Left ventricle myocardium inferior (tissue), 1 donor: ENCODE measurements around the gene TRAF1. TPM values are rescaled to one million over a fixed set of nuclear protein-coding genes. Genes with fewer than 3 reads are reported as not detected.

Experiments used
- DNase-seq: peaks from one replicate; pipeline ENCODE4 v3.0.0-alpha.2; 2020
- H3K27ac ChIP-seq: fragments of 200-600 bp; replicated peaks from 2 replicates; pipeline ENCODE4 v1.8.0; 2021
- H3K27me3 ChIP-seq: fragments of 200-600 bp; 2 replicates; pipeline ENCODE4 v1.8.0; 2021; ENCODE audit warnings: low read depth
- H3K36me3 ChIP-seq: fragments of 200-600 bp; 2 replicates; pipeline ENCODE4 v1.8.0; 2021
- H3K4me1 ChIP-seq: fragments of 200-600 bp; 2 replicates; pipeline ENCODE4 v1.8.0; 2021
- H3K4me3 ChIP-seq: fragments of 200-600 bp; 2 replicates; pipeline ENCODE4 v1.8.0; 2021; ENCODE audit warnings: mild to moderate bottlenecking, moderate library complexity
- H3K9me3 ChIP-seq: fragments of 200-600 bp; replicated peaks from 2 replicates; pipeline ENCODE4 v1.8.0; 2021
- intact Hi-C: fragments of 100-400 bp; cut with micrococcal nuclease; formaldehyde crosslinking; loops from one replicate; pipeline ENCODE4 v1.11.0; 2022
- total RNA-seq: library from RNA; stranded (reverse); fragmentation: NEBNext Ultra II Directional; extraction: Animal tissue kit (Norgen Biotek cat#: 25700); gene quantifications from one replicate; pipeline ENCODE4 v1.2.1, GENCODE V29; 2021
- TF ChIP-seq, protein P1 (sequence below): fragments of 200-600 bp; IDR thresholded peaks from 2 replicates; pipeline ENCODE4 v1.8.0; 2021; ENCODE audit warnings: antibody characterized with exemption, mild to moderate bottlenecking, borderline replicate concordance
- donor health status: DM: no; HTN: yes; CAD: no; lungs with severe emphysema.

Gene TRAF1
- total RNA-seq, 1 donor from 2014 or later, result 2.6 TPM

DNA sequence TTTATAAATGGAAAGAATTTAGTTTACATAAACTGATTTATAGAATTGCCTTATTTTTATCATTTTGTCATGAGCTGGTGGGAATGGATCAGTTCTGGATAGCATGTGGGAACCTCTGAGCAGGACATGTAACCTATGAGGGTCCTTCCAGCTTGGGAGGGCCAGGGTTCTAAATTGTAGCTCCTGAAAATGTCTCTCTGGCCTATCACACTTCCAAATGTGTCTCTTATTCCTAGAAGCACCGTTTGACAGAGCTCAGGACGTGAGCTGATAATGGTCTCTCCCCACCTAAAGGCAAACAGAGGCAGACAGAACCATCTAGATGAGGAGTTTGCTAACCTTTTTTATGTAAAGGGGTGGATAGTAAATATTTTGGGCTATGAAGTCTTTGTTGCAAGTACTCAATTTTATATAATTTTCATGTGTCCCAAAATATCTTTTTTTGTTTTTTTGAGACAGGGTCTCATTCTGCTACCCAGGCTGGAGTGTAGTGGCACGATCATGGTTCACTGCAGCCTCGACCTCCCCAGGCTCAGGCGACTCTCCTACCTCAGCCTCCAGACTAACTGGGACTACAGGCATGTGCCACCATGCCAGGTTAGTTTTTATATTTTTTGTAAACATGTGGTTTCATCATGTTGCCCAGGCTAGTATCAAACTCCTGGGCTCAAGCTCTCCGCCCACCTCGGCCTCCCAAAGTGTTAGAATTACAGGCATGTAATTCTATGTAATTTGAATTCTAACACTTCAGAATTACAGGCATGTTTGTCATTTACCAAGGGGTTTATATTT is 4.0 kb downstream of the TRAF1 start:
- DNase-seq, result no peak
- H3K27ac ChIP-seq, result peak overlapping the region; percentile 80
- TF ChIP-seq, protein P1, sequence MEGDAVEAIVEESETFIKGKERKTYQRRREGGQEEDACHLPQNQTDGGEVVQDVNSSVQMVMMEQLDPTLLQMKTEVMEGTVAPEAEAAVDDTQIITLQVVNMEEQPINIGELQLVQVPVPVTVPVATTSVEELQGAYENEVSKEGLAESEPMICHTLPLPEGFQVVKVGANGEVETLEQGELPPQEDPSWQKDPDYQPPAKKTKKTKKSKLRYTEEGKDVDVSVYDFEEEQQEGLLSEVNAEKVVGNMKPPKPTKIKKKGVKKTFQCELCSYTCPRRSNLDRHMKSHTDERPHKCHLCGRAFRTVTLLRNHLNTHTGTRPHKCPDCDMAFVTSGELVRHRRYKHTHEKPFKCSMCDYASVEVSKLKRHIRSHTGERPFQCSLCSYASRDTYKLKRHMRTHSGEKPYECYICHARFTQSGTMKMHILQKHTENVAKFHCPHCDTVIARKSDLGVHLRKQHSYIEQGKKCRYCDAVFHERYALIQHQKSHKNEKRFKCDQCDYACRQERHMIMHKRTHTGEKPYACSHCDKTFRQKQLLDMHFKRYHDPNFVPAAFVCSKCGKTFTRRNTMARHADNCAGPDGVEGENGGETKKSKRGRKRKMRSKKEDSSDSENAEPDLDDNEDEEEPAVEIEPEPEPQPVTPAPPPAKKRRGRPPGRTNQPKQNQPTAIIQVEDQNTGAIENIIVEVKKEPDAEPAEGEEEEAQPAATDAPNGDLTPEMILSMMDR, result no peak
- H3K36me3 ChIP-seq, result no peaks in the 10 kb centered on the region
- H3K27me3 ChIP-seq, result no peaks in the 10 kb centered on the region
- H3K4me3 ChIP-seq, result no peak overlapping the region
- no peaks in the 10 kb centered on the region for H3K9me3 ChIP-seq
- peaks cover 40% of the 10 kb centered on the region for H3K4me1 ChIP-seq
- intact Hi-C loops, result loop anchor here (10.0 kb wide), 1 partner anchor 48 kb away; the partner anchor contains the start of gene PHF19

DNA sequence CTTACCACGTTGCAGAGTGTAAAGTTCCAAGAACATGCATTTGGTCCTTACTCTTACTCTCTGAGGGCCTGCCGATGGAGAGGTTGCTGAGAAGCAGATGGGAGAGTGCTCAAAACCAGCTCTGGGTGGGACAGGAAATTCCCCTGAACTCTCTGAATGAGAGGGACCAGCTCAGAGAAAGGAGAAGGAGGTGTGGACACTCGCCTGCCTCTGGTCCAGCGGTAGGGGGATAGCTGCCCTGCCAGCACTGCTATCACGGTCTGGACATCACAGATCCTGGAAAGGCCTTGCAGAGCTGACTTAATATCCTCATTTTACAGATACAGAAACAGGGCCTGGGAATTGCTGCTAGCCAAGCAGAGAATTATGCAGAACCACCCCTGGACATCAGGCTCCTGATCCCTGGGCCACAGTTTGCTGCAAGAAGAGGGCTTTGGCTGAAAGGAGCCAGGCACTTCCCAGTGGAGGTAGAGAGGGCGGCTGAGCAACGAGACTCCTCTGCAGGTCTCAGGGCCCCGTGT is 4.9 kb downstream of the TRAF1 start:
- peaks cover 44% of the 10 kb centered on the region for H3K4me1 ChIP-seq
- intact Hi-C loops, result loop anchor here (10.0 kb wide), 1 partner anchor 47 kb away; the partner anchor contains the start of gene PHF19
- no peaks in the 10 kb centered on the region for H3K36me3 ChIP-seq
- H3K27ac ChIP-seq, result peak overlapping the region; percentile 80
- TF ChIP-seq, protein P1, result no peak
- no peaks in the 10 kb centered on the region for H3K27me3 ChIP-seq
- no peaks in the 10 kb centered on the region for H3K9me3 ChIP-seq
- H3K4me3 ChIP-seq, result no peak overlapping the region
- DNase-seq, result no peak

DNA sequence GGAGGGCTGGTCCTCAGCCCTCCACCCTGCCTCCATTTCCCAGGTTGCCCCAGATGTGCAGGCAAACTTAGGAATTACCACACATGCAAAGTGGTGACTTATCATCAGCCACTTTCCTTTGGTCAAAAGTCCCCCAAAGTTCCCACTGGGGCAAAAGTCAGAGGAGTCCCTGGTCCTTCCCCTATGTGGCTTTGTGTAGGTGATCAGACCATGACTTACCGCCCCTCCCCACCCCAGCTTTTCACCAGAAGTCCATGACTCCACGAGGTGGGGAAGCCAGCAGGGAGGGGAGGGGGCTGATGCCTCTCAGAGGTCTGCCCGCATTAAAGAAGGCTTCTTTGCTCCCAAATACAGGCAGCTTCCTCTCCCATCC is 5.8 kb downstream of the TRAF1 start:
- no peak for DNase-seq
- Histone ChIP-seq H3K36me3 (no peaks in the 10 kb centered on the region), H3K27ac (peak overlapping the region; percentile 80), H3K4me3 (no peak overlapping the region), H3K9me3 (no peaks in the 10 kb centered on the region), H3K4me1 (peaks cover 52% of the 10 kb centered on the region), H3K27me3 (no peaks in the 10 kb centered on the region)
- TF ChIP-seq, protein P1, result no peak
- intact Hi-C loops, result loop anchor here (10.0 kb wide), 1 partner anchor 46 kb away; the partner anchor contains the start of gene PHF19

DNA sequence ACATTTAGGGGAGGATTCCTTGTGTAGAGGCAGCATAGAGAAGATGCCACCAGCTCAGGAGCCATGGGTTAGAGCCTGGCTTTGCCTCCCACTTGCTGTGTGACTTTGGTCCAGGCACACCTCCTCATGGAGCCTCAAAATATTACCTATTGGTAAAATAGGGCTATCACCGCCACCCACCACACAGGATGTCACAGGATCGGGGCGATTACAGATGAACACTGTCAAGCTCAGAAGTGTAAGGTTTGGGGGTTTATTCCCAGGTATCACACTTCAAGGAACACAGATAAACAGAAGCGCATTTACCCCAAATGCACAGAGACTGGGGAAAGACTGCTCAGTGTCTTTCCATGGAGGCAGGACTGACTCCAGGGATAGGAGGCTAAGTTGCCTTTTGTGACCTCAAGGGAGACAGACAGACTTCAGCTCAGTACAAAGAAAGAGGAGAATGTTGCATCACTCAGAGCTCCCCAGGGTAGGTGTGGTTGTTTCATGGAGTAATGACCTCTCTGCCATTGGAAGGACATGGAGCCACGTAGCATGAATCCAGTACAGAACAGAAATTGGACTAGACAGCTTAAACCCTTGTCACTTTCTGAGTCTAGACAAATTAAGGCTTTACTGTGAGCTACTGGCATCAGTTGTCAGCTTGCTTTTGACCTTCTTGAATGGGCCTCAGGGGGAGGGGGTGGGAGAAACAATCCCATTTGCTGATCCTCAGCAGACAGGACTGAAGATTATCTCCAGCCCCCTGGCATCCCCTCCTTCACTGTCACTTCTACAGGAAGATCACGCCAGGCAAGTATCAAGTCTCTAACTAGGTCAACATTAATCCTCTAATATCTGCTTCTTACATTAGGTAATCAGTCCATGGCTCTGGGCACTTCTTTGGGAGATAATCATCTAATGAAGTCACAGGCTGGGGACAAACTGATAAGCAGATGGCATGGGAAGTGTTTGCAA is 6.5 kb downstream of the TRAF1 start:
- intact Hi-C loops, result loop anchor here (10.0 kb wide), 1 partner anchor 45 kb away; the partner anchor contains the start of gene PHF19
- H3K4me1 ChIP-seq, result peaks cover 52% of the 10 kb centered on the region
- no peaks in the 10 kb centered on the region for H3K36me3 ChIP-seq
- H3K4me3 ChIP-seq, result no peak overlapping the region
- H3K27ac ChIP-seq, result peak overlapping the region; percentile 80
- no peaks in the 10 kb centered on the region for H3K27me3 ChIP-seq
- no peaks in the 10 kb centered on the region for H3K9me3 ChIP-seq
- no peak for DNase-seq
- TF ChIP-seq, protein P1, result no peak
